HK-2 (cell line): Measurements from ENCODE around the gene FIBIN.
"Not testable (repeated sequence)": the region's sequence is repeated elsewhere in the genome, so short reads cannot be mapped to it uniquely, and the experiment has no call there.

Experiments
- DNase-seq: peaks from one replicate; pipeline ENCODE4 v3.0.0-alpha.2; 2018; ENCODE audit not compliant: unreplicated experiment

Gene FIBIN

DNA sequence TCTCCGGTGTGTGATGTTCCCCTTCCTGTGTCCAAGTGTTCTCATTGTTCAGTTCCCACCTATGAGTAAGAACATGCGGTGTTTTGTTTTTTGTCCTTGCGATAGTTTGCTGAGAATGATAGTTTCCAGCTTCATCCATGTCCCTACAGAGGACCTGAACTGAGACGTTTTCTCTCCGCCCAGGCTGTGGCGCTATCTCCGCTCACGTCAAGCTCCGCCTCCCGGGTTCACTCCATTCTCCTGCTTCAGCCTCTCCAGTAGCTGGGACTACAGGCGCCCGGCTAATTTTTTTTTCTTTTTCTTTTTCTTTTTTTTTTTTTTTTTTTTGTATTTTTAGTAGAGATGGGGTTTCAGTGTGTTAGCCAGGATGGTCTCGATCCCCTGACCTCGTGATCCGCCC lies 16.7 kb upstream of the FIBIN start:
- DNase-seq = not testable (repeated sequence)

DNA sequence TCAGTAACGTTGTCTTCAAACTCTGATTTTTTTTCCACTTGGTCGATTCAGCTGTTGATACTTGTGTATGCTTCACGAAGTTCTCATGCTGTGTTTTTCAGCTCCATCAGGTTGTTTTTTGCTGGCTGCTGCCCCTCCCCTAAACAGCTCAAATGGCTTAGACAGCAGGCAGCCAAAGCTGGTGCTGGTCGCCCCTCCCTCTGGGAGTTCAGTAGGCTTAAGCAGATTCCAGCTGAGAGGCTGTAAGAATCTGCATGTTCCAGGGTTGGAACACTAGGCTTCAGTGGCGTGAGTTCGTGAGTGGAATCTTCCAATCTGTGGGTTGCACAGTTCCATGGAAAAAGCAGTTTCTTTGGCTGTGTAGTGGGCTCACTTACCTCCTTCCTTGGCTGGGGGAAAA lies 10.3 kb upstream of the FIBIN start:
- DNase-seq = no peak

- DNase-seq = no peak
Observed at GRCh38 chr11:26985470-26985869, 8.4 kb upstream of the FIBIN start.

DNA sequence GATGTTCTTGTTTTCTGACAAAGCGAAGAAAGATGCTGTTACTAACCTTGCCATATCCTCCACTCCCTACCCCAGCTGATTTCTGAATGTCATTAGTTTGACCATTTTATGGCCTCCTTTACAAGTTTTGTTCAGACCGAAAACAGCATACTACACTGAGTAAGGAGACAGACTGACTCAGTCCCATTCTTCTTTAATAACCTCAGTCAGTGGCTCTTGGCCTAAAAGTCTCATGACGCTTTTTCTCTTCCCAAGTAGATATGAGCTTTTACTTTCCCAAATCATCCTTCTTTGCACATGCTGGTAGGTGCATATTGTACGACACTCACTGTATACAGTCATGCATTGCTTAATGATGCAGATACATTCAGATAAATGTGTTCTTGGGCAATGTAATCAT lies 8.0 kb upstream of the FIBIN start:
- DNase-seq = no peak

DNA sequence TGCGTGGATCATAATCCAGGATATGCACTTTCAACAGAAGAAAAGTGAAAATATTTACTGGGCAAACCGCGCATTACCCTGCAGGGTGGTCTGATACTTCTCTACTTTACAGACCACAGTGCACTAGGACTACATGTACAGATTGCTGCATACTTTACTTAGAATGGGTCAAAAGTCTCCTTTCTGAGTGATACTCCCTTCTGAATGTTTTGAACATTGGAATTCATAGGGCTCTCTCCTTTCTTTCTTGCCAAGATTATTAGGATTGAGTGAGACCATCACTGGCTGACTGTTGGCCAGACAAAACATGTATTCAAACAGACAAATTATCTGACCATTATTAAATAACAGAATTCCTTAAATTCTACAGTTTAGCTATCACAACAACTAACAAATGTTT lies 6.6 kb upstream of the FIBIN start:
- no peak for DNase-seq

DNA sequence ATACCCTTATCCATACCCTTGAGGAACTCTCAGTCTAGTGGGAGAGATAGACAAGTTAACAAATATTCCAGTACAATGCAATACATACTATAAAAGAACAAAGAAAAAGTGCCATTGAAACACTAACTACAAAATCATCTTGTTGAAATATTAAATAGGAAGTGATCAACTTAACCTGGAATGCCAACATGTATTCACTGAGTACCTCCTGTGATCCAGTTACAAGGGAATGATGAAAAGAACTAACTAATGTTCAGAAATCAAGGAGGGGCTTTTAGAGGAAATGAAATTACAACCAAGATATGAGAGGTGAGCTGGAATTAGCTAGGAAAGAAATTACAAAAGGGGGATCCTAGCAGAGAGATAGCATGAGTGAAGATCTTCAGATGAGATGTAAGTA lies 6.2 kb upstream of the FIBIN start:
- no peak for DNase-seq

GRCh38 chr11:26992031-26992541 lies 1.8 kb upstream of the FIBIN start:
- DNase-seq = no peak

GRCh38 chr11:26994631-26995095 lies 751 bp downstream of the FIBIN start:
- DNase-seq = no peak

DNA sequence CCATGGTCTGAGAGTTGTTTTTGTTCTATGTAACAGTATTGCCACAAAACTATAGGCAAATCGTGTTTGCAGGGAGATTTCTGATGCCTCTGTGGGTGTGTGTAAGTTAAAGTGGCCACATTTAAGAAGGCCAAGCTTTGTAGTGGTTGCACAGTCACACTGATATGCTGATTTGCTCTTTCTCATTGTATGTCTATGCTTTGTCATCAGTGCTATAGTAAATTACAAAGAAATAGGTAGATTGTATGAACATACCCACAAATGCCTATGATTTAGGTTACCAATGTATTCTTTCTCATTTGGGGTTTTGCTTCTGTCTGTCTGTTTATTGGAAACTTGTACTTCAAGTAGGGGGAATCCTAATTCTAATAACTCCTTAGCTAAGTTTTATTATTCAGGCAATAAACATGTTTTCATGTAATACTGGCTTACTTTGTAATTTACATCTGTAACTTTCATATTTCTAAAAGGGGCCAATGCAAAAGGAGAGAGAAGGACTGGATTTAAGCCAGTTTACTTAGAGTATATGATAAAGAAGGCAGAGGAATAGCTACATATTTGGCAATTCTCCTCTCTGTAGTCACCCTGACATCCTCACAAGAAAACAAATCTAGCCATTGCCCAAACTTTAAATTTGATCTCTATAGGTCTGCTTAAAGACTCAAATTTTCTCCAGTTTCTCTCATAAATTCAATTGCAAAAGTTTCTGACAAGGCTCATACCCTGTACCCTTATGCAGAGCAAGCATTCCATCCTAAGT lies 2.0 kb downstream of the FIBIN start:
- no peak for DNase-seq

GRCh38 chr11:26997378-26997777 lies 3.5 kb downstream of the FIBIN start:
- DNase-seq = no peak

DNA sequence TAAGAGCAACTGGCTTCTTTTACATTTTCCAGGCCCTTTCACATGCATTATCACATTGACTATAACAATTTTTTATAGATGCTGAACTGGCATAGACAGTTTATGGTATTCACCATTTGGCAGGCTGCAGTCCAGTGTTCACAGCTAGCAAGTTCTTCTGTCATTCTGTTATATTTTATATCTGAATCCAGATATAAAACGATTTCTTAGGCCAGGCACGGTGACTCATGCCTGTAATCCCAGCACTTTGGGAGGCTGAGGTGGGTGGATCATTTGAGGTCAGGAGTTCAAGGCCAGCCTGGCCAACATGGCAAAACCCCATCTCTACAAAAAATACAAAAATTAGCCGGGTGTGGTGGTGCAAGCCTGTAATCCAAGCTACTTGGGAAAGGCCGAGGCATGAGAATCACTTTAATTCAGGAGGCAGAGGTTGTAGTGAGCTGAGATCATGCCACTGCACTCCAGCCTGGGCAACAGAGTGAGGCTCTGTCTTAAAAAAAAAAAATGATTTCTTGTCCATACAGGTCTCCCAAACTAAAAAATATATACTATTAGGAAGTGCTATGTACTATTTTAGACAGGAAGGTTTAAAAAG lies 7.3 kb downstream of the FIBIN start:
- DNase-seq = not testable (repeated sequence)

GRCh38 chr11:27002431-27002830 lies 8.5 kb downstream of the FIBIN start:
- no peak for DNase-seq

GRCh38 chr11:27002838-27003237 lies 8.9 kb downstream of the FIBIN start:
- DNase-seq = no peak

GRCh38 chr11:27004103-27004502 lies 10.2 kb downstream of the FIBIN start:
- DNase-seq = no peak

DNA sequence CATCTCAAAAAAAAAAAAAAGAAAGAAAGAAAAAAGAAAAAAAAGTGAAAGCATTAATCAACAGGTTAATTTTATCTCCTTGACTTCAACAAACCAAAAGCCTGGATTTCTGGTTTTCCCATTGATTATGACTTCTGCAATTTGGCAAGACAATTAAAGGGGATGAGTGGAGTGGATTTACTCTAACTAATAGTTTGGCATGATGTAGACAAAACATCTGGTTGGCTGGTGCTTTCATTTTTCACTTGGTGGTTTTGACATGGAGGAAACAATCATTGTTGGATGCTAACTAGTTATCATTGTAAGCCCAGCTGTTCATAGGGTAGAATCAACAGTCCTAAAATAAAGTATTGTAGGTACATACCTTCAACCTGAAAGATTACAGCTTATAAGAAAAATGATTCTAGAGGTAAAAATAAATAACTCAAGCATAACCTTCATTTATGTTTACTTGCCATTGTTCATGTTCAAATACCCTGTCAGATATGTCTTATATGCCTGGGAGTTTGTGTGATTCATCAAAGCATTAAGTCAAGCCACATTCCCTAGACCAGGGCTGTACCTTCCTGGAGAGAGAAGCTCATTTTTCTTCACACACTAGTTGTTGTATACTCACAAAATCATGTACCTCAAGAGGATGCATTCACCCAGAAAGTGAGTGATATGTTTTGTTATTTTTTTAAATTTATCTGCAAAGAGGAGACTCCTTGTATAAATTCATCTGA lies 15.1 kb downstream of the FIBIN start:
- DNase-seq = no peak

- no peak for DNase-seq
Observed at GRCh38 chr11:27011560-27012233, 17.8 kb downstream of the FIBIN start.

- no peak for DNase-seq
Observed at GRCh38 chr11:27012234-27012921, 18.5 kb downstream of the FIBIN start.

- no peak for DNase-seq
Observed at GRCh38 chr11:27013781-27014361, 20.0 kb downstream of the FIBIN start.

GRCh38 chr11:27018902-27019529 lies 25.1 kb downstream of the FIBIN start:
- DNase-seq = no peak

DNA sequence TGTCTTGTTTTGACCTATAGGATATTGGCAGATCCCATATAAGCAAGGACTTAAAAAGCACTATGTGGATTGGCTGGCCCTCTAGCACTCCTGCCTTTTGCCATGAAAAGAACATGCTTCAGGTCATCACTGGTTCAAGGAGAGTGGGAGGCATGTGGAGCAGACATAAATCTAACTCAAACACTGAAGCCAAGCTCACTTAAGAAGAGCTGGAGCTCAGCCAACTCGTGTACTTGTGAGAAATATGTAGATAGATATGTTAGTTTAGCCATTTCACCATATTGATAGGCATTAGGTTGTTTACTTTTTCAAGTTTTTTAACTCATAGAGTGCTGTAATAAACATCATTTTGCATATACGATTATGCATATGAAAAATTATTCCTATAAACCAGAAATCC lies 26.8 kb downstream of the FIBIN start:
- DNase-seq = no peak
